ENCODE measurements around the gene ACTN4.

GRCh38 chr19:38670921-38671398 is 23.5 kb downstream of the ACTN4 start:
- TF ChIP-seq, protein P1, sequence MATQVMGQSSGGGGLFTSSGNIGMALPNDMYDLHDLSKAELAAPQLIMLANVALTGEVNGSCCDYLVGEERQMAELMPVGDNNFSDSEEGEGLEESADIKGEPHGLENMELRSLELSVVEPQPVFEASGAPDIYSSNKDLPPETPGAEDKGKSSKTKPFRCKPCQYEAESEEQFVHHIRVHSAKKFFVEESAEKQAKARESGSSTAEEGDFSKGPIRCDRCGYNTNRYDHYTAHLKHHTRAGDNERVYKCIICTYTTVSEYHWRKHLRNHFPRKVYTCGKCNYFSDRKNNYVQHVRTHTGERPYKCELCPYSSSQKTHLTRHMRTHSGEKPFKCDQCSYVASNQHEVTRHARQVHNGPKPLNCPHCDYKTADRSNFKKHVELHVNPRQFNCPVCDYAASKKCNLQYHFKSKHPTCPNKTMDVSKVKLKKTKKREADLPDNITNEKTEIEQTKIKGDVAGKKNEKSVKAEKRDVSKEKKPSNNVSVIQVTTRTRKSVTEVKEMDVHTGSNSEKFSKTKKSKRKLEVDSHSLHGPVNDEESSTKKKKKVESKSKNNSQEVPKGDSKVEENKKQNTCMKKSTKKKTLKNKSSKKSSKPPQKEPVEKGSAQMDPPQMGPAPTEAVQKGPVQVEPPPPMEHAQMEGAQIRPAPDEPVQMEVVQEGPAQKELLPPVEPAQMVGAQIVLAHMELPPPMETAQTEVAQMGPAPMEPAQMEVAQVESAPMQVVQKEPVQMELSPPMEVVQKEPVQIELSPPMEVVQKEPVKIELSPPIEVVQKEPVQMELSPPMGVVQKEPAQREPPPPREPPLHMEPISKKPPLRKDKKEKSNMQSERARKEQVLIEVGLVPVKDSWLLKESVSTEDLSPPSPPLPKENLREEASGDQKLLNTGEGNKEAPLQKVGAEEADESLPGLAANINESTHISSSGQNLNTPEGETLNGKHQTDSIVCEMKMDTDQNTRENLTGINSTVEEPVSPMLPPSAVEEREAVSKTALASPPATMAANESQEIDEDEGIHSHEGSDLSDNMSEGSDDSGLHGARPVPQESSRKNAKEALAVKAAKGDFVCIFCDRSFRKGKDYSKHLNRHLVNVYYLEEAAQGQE (IDR thresholded peaks at IDR 0.05; ENCODE audit: insufficient read depth in 1 of 2, low read depth in 2 of 2, low read length in 1 of 2): no peak
- TF ChIP-seq CTCF (IDR thresholded peaks at IDR 0.05) (no peak), TCF7L2 (IDR thresholded peaks at IDR 0.05; ENCODE audit: low read depth, low read length) (peak; percentile 80)

All from Panc1 (cell line).